Gastroesophageal sphincter (tissue), 3 donors: Measurements from ENCODE around the gene SLC24A3.

Experiments
- EP300 ChIP-seq: sonication (generic); formaldehyde crosslinking; IDR thresholded peaks from one replicate; pipeline ENCODE4 v1.6.1; 2017; ENCODE audit warnings: antibody characterized with exemption, mild to moderate bottlenecking
- TF ChIP-seq, protein P1 (sequence below), 4 experiments: fragments of 200-600 bp in 2 of 4; fragments of 450-650 bp in 2 of 4; sonication (generic) in 1 of 4; IDR thresholded peaks; one replicate each; pipeline ENCODE4 v1.5.1; 2017 to 2019; ENCODE audit warnings: antibody characterized with exemption in 4 of 4, mild to moderate bottlenecking in 2 of 4, moderate library complexity in 2 of 4

DNA sequence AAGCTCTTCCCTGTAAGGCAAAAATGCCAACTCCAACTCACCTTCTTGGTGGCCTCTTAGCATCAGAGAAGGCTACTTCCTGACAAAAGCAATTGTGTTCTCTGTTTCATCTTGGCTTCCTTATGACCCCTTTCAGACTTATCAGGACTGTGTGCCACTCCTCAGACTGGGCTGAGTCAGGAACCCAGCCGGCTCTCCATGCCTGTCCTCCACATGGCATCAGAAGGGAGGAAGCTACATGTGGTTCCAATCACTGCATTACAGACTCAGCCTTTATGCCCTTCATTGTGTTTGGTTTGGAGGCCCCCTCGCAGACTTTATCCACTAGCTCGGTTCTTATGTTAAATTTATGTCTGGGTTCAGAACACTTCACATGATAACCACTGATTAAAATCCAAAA, 142.5 kb downstream of the SLC24A3 start:
- TF ChIP-seq EP300: no peak
- TF ChIP-seq, protein P1, sequence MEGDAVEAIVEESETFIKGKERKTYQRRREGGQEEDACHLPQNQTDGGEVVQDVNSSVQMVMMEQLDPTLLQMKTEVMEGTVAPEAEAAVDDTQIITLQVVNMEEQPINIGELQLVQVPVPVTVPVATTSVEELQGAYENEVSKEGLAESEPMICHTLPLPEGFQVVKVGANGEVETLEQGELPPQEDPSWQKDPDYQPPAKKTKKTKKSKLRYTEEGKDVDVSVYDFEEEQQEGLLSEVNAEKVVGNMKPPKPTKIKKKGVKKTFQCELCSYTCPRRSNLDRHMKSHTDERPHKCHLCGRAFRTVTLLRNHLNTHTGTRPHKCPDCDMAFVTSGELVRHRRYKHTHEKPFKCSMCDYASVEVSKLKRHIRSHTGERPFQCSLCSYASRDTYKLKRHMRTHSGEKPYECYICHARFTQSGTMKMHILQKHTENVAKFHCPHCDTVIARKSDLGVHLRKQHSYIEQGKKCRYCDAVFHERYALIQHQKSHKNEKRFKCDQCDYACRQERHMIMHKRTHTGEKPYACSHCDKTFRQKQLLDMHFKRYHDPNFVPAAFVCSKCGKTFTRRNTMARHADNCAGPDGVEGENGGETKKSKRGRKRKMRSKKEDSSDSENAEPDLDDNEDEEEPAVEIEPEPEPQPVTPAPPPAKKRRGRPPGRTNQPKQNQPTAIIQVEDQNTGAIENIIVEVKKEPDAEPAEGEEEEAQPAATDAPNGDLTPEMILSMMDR (IDR thresholded peaks at IDR 0.05): no peak
